ENCODE results near the gene ZNF555.
A peak's percentile ranks its signal among the peaks of the same experiment; 100 is the strongest.

The ZNF555 gene

DNA sequence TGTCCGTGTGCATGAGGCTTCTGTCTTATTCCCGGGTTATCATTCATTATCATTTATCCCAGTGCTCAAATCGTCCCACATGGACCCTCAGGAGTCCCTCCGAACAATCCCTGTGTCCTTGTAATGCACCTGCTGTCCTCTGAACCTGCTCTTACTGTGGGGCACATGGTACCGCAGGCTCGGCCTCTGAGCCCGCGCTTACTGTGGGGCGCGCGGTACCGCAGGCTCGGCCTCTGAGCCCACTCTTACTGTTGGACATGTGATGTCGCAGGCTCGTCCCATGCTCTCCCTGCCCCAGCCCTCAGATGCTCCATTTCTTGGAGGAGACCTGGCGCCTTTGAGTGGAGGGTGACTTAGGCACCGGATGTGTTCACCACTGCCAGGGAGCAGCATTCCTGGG lies 38.4 kb upstream of the ZNF555 start:
- Mint-ChIP-seq H3K27ac (ENCODE audit: low read depth) (no peak overlapping the region), H3K27me3 (no peaks in the 10 kb centered on the region)

DNA sequence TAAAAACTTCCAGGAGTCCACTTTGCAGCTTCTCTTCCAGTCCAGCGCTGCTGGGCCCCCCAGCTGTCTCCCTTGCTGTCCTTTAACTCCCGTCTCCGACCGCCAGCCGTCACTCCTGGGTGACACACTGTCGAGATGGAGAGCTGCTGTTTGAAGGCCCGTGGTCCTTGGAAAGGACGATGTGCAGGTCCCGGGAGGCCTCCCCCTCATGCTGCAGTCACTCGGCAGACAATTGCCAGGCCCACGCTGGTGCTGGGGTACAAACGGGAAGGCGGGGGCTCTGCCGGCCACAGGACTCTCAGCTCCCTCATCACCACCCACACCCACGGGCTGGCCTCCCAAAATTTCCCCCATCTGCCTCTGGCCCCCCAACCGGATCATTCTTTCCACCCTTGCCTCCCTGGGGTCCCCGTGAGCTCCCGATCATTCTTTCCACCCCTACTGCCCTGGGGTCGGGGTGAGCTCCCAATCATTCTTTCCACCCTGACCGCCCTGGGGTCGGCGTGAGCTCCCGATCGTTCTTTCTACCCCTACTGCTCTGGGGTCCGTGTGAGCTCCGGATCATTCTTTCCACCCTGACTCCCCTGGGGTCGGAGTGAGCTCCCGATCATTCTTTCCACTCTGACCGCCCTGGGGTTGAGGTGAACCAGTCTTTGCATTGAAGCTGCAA lies 37.7 kb upstream of the ZNF555 start:
- peaks cover 6% of the 10 kb centered on the region for H3K4me1 Mint-ChIP-seq
- no peak for DNase-seq (ENCODE audit: low spot score in 2 of 2)
- H3K9me3 Mint-ChIP-seq = no peaks in the 10 kb centered on the region
- H3K27me3 Mint-ChIP-seq = no peaks in the 10 kb centered on the region
- H3K36me3 Mint-ChIP-seq (ENCODE audit: insufficient read depth) = peaks cover 4% of the 10 kb centered on the region
- no peak for ATAC-seq (replicated peaks; ENCODE audit: extremely low read depth, poor library complexity, severe bottlenecking)
- H3K4me3 Mint-ChIP-seq = no peak overlapping the region
- H3K27ac Mint-ChIP-seq (ENCODE audit: low read depth) = peak overlapping the region; percentile 80

More for the DNA sequence above, 38.4 kb upstream of the ZNF555 start:
- H3K36me3 Mint-ChIP-seq (ENCODE audit: insufficient read depth) = peaks cover 4% of the 10 kb centered on the region
- H3K4me1 Mint-ChIP-seq = peaks cover 6% of the 10 kb centered on the region
- H3K9me3 Mint-ChIP-seq = no peaks in the 10 kb centered on the region
- ATAC-seq (replicated peaks; ENCODE audit: extremely low read depth, poor library complexity, severe bottlenecking) (no peak), DNase-seq (ENCODE audit: low spot score in 2 of 2) (no peak)
- H3K4me3 Mint-ChIP-seq = no peak overlapping the region

DNA sequence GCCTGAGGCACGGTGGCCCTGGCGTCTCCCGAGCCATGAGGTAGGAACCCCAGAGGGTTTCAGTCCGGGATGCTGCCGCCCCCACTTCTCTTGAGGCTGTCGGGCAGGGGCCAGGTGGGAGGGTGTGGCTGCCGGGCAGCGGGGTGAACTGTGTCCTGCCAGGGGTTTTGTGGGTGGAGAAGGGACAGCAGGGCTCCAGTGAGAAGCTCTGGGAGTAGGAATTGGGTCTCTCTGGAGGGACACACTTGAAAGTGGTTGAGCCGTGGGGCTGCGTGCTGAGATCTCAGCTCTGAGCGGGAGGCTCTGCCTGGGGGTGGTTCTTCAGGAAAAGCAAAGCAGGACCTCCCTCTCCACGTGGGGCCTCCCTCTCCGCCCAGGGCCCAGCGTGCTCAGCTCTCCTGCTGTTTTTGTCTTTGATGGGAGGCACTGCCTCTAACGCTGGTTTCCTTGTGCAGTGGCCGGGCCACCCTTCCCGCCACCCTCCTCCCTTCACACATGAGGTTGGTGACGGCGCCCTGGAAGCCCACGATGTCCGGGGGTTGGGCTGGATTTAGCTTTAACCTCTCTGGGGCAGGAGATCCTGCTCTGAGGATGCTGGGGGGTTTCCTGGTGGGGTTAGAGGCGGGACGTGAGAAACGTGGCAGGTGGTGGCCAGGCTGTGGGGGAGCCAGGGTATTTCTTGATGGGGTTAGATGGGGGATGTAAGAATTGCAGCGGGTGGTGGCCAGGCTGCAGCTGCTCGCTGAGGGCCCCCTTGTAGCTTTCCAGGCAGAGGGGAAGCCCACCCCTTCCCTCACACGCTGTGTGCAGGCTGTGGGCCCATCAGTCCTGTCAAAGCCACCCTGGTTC lies 36.9 kb upstream of the ZNF555 start:
- DNase-seq (ENCODE audit: low spot score in 2 of 2) (no peak), ATAC-seq (replicated peaks; ENCODE audit: extremely low read depth, poor library complexity, severe bottlenecking) (no peak)
- H3K27me3 Mint-ChIP-seq = no peaks in the 10 kb centered on the region
- H3K36me3 Mint-ChIP-seq (ENCODE audit: insufficient read depth) = peaks cover 4% of the 10 kb centered on the region
- H3K9me3 Mint-ChIP-seq = no peaks in the 10 kb centered on the region
- H3K27ac Mint-ChIP-seq (ENCODE audit: low read depth) = peak overlapping the region; percentile 80
- no peak overlapping the region for H3K4me3 Mint-ChIP-seq
- H3K4me1 Mint-ChIP-seq = peaks cover 6% of the 10 kb centered on the region

DNA sequence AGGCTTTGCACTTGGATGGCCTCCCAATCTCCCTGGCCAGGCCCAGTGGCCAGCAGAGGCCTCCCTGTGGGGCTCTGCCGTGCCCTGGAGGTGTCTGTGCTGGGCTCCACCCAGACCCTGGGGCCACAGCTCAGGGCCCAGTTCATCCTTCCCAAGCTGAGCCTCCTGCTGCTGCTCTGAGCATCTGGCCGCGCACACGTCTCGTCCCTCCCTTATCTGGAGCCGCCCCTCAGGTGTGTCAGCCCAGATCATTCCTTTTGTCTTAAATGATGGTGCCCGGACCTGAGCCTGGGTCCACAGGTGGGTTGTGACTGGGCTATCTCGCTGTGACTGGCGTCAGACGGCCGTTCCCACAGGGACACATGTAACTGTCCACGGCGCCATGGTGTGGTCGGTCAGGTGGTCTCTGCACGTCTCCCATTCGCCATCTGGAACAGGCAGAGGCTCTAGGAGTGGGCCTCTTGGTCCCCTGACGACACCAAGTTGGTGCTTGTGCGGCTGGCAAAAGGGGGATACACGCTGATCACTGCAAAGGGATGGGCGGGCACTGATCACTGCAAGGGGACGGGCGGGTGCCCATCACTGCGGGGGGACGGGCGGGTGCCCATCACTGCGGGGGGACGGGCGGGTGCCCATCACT lies 35.9 kb upstream of the ZNF555 start:
- no peaks in the 10 kb centered on the region for H3K27me3 Mint-ChIP-seq
- peaks cover 1% of the 10 kb centered on the region for H3K36me3 Mint-ChIP-seq (ENCODE audit: insufficient read depth)
- H3K27ac Mint-ChIP-seq (ENCODE audit: low read depth) = no peak overlapping the region
- no peak for ATAC-seq (replicated peaks; ENCODE audit: extremely low read depth, poor library complexity, severe bottlenecking)
- no peak for DNase-seq (ENCODE audit: low spot score in 2 of 2)
- H3K4me1 Mint-ChIP-seq = peaks cover 6% of the 10 kb centered on the region
- no peak overlapping the region for H3K4me3 Mint-ChIP-seq
- H3K9me3 Mint-ChIP-seq = no peaks in the 10 kb centered on the region

DNA sequence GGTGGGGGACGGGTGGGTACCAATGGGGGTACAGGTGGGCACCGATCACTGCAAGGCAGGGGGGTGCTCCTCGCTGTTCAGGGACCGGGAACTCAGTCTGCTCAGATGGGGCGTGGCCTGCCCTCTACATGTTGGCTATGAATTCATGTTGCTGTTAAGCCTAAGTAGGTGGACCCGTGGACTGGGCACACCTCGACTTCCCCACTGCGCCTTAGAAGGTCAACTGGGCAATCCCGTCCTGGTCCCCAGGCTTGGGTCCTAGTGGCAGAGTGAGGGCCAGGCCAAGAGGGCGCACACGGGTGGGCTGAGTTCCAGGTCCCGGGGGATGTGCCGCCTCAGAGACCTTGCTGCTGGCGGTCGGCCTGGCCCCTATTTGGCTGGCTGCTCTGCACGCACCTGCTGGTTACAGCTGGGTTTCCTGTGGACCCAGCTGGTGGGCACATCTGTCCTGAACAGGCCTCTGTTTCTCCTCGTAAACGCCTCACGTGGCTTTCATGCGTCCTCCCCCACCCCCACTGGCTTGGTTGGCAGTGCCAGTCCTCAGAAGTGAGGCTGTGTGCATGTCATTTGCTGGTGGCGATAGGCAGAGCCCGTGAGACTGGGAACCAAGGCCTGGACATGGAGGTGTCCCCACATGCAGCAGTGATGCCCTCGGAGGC lies 35.2 kb upstream of the ZNF555 start:
- H3K27me3 Mint-ChIP-seq = no peaks in the 10 kb centered on the region
- peaks cover 1% of the 10 kb centered on the region for H3K36me3 Mint-ChIP-seq (ENCODE audit: insufficient read depth)
- H3K9me3 Mint-ChIP-seq = no peaks in the 10 kb centered on the region
- peaks cover 6% of the 10 kb centered on the region for H3K4me1 Mint-ChIP-seq
- H3K4me3 Mint-ChIP-seq = no peak overlapping the region
- H3K27ac Mint-ChIP-seq (ENCODE audit: low read depth) = no peak overlapping the region
- no peak for ATAC-seq (replicated peaks; ENCODE audit: extremely low read depth, poor library complexity, severe bottlenecking)
- DNase-seq (ENCODE audit: low spot score in 2 of 2) = no peak

DNA sequence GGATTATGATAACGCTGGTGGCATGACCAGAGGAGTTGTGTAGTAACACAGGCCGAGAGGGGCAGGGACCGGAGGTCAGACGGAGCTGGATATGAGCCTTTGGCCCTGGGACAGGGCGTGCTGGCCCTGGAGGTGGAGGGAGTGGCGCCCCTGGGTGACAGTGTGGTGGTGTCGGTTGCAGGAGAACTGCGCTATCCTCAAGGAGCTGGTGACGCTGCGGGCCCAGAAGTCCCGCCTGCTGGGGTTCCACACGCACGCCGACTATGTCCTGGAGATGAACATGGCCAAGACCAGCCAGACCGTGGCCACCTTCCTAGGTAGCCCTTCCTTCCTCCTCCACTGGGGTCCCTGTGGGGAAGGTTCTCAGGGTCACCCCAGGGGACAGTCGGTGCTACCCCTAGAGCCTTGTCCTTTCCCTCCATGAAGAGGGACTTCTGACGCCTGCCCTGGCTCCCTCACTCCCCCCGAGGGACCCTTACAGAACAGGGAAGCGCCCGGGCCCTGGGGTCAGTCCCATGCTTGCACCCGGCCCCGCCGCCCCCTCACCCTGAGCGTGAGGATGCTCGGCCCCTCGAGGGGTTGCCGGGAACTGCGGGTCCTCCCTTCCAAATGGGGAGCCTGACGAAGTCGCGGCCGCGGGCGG lies 34.4 kb upstream of the ZNF555 start:
- Mint-ChIP-seq H3K36me3 (ENCODE audit: insufficient read depth) (peaks cover 1% of the 10 kb centered on the region), H3K9me3 (no peaks in the 10 kb centered on the region)
- no peak for ATAC-seq (replicated peaks; ENCODE audit: extremely low read depth, poor library complexity, severe bottlenecking)

DNA sequence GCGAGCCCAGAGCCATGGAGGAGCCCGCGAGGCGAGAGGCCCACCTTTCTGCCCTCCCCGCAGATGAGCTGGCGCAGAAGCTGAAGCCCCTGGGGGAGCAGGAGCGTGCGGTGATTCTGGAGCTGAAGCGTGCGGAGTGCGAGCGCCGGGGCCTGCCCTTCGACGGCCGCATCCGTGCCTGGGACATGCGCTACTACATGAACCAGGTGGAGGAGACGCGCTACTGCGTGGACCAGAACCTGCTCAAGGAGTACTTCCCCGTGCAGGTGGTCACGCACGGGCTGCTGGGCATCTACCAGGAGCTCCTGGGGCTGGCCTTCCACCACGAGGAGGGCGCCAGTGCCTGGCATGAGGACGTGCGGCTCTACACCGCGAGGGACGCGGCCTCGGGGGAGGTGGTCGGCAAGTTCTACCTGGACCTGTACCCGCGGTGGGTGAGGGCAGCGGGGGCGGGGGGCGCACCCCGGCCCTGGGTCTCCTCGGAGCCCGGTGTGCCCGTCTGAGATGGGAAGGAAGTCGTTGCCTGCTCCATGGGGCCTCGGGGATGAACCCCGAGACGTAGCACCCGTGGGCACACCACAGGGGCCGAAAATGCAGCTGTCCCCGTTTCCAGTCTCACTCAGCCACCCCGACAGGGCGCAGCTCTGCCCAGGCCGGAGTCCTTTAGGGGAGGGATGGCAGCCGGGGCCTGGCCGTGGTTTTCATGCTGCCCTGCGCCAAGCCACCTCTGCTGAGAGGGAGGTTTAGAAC lies 33.7 kb upstream of the ZNF555 start:
- H3K4me3 Mint-ChIP-seq = no peak overlapping the region
- H3K4me1 Mint-ChIP-seq = peaks cover 4% of the 10 kb centered on the region
- ATAC-seq (replicated peaks; ENCODE audit: extremely low read depth, poor library complexity, severe bottlenecking) (no peak), DNase-seq (ENCODE audit: low spot score in 2 of 2) (no peak)
- H3K9me3 Mint-ChIP-seq = no peaks in the 10 kb centered on the region
- no peak overlapping the region for H3K27ac Mint-ChIP-seq (ENCODE audit: low read depth)
- H3K27me3 Mint-ChIP-seq = no peaks in the 10 kb centered on the region
- H3K36me3 Mint-ChIP-seq (ENCODE audit: insufficient read depth) = no peaks in the 10 kb centered on the region

More for the DNA sequence above, 34.4 kb upstream of the ZNF555 start:
- Mint-ChIP-seq H3K27ac (ENCODE audit: low read depth) (no peak overlapping the region), H3K27me3 (no peaks in the 10 kb centered on the region), H3K4me3 (no peak overlapping the region), H3K4me1 (peaks cover 6% of the 10 kb centered on the region)
- DNase-seq (ENCODE audit: low spot score in 2 of 2) = no peak

DNA sequence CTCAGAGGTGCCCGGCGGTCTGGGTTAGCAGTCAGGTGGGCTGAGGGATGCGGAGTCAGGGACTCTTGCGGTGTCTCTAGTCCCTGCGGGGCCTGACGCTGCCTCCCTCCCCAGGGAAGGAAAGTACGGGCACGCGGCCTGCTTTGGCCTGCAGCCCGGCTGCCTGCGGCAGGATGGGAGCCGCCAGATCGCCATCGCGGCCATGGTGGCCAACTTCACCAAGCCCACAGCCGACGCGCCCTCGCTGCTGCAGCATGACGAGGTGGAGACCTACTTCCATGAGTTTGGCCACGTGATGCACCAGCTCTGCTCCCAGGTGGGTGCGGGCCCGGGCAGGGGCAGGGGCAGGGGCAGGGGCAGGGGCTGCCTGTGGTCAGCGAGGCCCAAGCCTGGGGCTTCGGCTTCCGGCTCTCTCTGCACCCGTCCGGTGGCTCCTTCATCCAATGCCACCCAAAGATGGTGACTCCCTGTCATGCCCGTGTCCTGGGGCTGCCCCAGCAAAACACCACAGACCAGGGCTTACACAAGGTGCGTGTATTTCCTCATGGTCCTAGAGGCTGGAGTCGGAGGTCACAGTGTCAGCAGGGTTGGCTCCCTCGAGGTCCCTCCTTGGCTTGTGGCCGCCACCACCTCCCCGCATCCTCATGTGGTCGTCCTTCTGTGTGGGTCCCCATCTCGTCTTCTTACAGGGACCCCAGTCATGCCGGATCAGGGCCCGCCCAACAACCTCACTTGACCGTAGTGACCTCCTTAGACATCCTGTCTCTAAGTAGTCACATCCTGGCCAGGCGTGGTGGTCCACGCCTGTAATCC lies 32.9 kb upstream of the ZNF555 start:
- Mint-ChIP-seq H3K36me3 (ENCODE audit: insufficient read depth) (no peaks in the 10 kb centered on the region), H3K4me1 (no peaks in the 10 kb centered on the region), H3K4me3 (no peak overlapping the region), H3K27ac (ENCODE audit: low read depth) (no peak overlapping the region), H3K27me3 (no peaks in the 10 kb centered on the region), H3K9me3 (no peaks in the 10 kb centered on the region)
- DNase-seq (ENCODE audit: low spot score in 2 of 2) = no peak
- ATAC-seq (replicated peaks; ENCODE audit: extremely low read depth, poor library complexity, severe bottlenecking) = no peak

DNA sequence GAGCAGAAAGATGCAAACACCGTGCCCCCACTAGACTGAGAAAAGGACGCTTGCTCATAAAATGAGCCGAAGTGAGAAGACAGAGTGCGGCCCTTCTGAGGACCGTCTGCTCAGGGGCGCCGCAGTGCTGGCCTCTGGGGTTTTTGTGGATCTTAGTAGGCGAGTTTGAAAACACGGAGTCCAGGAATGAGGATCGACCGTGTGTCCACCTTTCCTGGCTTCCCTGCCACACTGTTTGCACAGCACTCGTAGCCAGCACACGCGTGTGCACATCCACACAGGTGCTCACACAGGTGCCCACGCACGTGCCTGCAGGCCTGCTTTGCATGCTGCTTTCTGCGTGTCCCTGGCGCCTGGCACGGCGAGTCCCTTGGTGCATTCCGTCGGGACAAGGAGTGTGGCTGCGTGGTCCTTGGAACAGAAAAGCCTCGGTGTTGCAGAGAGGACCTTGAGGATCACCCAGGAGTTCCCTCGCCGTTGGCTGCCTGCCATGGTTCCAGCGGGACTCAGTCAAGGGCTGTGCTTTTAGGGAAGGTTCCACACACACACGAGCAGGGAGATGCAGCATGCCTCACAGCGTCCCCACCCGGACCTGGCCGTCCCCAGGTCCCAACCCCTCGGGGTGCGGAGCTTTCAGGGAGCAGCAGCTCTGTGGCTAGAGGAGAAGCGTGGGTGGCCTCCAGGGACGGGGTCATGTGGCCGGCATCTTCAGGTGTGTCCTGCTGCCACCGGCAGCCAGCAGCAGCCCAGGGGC lies 31.7 kb upstream of the ZNF555 start:
- no peak for ATAC-seq (replicated peaks; ENCODE audit: extremely low read depth, poor library complexity, severe bottlenecking)
- Mint-ChIP-seq H3K36me3 (ENCODE audit: insufficient read depth) (no peaks in the 10 kb centered on the region), H3K4me3 (no peak overlapping the region), H3K27me3 (no peaks in the 10 kb centered on the region), H3K27ac (ENCODE audit: low read depth) (no peak overlapping the region), H3K4me1 (no peaks in the 10 kb centered on the region), H3K9me3 (no peaks in the 10 kb centered on the region)
- no peak for DNase-seq (ENCODE audit: low spot score in 2 of 2)

DNA sequence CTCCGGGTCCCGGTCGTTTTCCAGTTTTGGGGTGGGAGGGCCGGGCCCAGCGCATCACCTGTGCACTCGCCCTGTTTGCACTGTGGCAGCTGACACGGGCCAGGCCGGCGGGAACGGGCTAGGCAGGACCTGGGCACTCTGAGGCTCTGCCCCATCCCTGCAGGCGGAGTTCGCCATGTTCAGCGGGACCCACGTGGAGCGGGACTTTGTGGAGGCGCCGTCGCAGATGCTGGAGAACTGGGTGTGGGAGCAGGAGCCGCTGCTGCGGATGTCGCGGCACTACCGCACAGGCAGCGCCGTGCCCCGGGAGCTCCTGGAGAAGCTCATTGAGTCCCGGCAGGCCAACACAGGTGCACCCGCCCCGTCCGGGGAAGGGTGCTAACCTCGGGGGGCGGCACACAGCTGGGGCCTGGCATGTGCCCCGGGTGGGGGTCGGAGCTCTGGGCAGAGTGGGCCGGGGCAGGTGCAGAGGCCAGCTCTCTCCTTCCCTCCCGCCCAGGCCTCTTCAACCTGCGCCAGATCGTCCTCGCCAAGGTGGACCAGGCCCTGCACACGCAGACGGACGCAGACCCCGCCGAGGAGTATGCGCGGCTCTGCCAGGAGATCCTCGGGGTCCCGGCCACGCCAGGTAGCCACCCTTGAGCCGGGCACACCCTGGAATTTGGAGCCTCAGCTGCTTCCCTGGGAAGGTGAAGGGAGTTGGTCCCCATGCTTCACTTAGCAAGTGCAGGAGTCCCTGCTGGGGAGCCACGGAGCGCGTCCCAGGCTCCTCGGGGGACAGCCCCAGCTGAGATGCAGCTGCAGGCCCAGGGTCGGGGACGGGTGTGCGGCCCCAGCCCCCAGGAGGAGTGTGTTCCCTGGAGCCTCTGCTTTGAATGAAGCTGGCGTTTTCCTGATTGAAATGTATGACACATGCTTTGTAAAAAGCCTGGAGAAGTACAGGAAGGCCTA lies 30.9 kb upstream of the ZNF555 start:
- no peaks in the 10 kb centered on the region for H3K9me3 Mint-ChIP-seq
- DNase-seq (ENCODE audit: low spot score in 2 of 2) (no peak), ATAC-seq (replicated peaks; ENCODE audit: extremely low read depth, poor library complexity, severe bottlenecking) (no peak)
- no peaks in the 10 kb centered on the region for H3K27me3 Mint-ChIP-seq
- H3K4me1 Mint-ChIP-seq = no peaks in the 10 kb centered on the region
- no peak overlapping the region for H3K4me3 Mint-ChIP-seq
- H3K36me3 Mint-ChIP-seq (ENCODE audit: insufficient read depth) = no peaks in the 10 kb centered on the region
- H3K27ac Mint-ChIP-seq (ENCODE audit: low read depth) = no peak overlapping the region
